H1 (cell line): ENCODE data around the gene PPIG. TPM values are rescaled to one million over a fixed set of nuclear protein-coding genes. Genes with fewer than 3 reads are reported as not detected.

Experiments used
- CTCF ChIA-PET: fragments of 300-600 bp; sonication (Branson Sonifier 250); formaldehyde crosslinking; loops from one replicate; lab custom pipeline; 2021; ENCODE audit not compliant: partially characterized antibody; lab: Charles Lee
- POLR2A ChIA-PET: fragments of 300-600 bp; sonication (Branson Sonifier 250); formaldehyde crosslinking; loops from one replicate; lab custom pipeline; 2021; ENCODE audit warnings: inconsistent platforms; ENCODE audit not compliant: partially characterized antibody; lab: Charles Lee
- DNase-seq, 2 experiments: peaks; one replicate each; pipeline versions ENCODE4 v3.0.0 to v3.0.0-alpha.2; 2010 to 2022; ENCODE audit warnings: low spot score in 2 of 2, low read depth in 1 of 2, mixed read lengths in 1 of 2
- FAIRE-seq: peaks from 2 replicates; lab custom pipeline; 2011; peaks lifted over from hg19 to GRCh38; lab: Jason Lieb, UNC
- H2AFZ ChIP-seq: 2 replicates; pipeline ENCODE4 v1.8.1; 2012; ENCODE audit warnings: low read length, inconsistent platforms
- H2AK5ac ChIP-seq: 2 replicates; pipeline ENCODE4 v1.6.1; 2013; ENCODE audit warnings: low read depth, low read length
- H2BK120ac ChIP-seq: replicated peaks from 2 replicates; pipeline ENCODE3; 2013; ENCODE audit warnings: low read depth, low read length, inconsistent platforms
- H2BK12ac ChIP-seq: 2 replicates; pipeline ENCODE4 v1.6.1; 2013; ENCODE audit warnings: low read depth, low read length
- H2BK15ac ChIP-seq: 2 replicates; pipeline ENCODE4 v1.6.1; 2013; ENCODE audit warnings: low read length
- H2BK20ac ChIP-seq: 2 replicates; pipeline ENCODE4 v1.6.1; 2013; ENCODE audit warnings: low read length
- H2BK5ac ChIP-seq: 2 replicates; pipeline ENCODE4 v1.6.1; 2013; ENCODE audit warnings: low read depth, low read length
- H3K14ac ChIP-seq: 2 replicates; pipeline ENCODE4 v1.6.1; 2013; ENCODE audit warnings: inconsistent platforms; ENCODE audit not compliant: insufficient read length
- H3K18ac ChIP-seq: 2 replicates; pipeline ENCODE4 v1.6.1; 2013; ENCODE audit warnings: low read length; ENCODE audit errors: extremely low read depth
- H3K23ac ChIP-seq: 2 replicates; pipeline ENCODE4 v1.6.1; 2013; ENCODE audit warnings: inconsistent platforms; ENCODE audit not compliant: insufficient read length
- H3K23me2 ChIP-seq: 2 replicates; pipeline ENCODE4 v1.6.1; 2013; ENCODE audit warnings: low read depth, low read length
- H3K27ac ChIP-seq: 2 replicates; pipeline ENCODE4 v1.6.1; 2011; ENCODE audit warnings: low read depth, low read length, inconsistent platforms
- H3K27me3 ChIP-seq, 4 experiments: replicated peaks in 1 of 4; 1 replicate in 1 of 4; 2 replicates in 3 of 4; pipeline versions ENCODE4 v1.6.1 to v1.8.1; 2011 to 2013; ENCODE audit warnings: low read length in 3 of 4, mild to moderate bottlenecking in 3 of 4, inconsistent platforms in 2 of 4, mixed read lengths in 2 of 4, moderate library complexity in 1 of 4; ENCODE audit not compliant: control insufficient read depth in 3 of 4, insufficient read depth in 3 of 4; ENCODE audit errors: extremely low read depth in 1 of 4
- H3K36me3 ChIP-seq, 4 experiments: 2 replicates each; pipeline versions ENCODE4 v1.6.1 to v1.8.1; 2011 to 2013; ENCODE audit warnings: mild to moderate bottlenecking in 4 of 4, low read length in 3 of 4, moderate library complexity in 2 of 4, control low read depth in 1 of 4, inconsistent platforms in 1 of 4; ENCODE audit not compliant: insufficient read depth in 4 of 4, control insufficient read depth in 2 of 4
- H3K4ac ChIP-seq: replicated peaks from 2 replicates; pipeline ENCODE3; 2013; ENCODE audit warnings: low read length, low read depth, mixed read lengths, inconsistent platforms; ENCODE audit not compliant: insufficient read length
- H3K4me1 ChIP-seq, 4 experiments: replicated peaks in 1 of 4; 1 replicate in 1 of 4; 2 replicates in 3 of 4; pipeline versions ENCODE4 v1.6.1 to v1.8.1; 2011 to 2013; ENCODE audit warnings: low read length in 3 of 4, inconsistent platforms in 2 of 4, mixed read lengths in 1 of 4; ENCODE audit not compliant: insufficient read depth in 4 of 4, control insufficient read depth in 3 of 4
- H3K4me2 ChIP-seq, 2 experiments: 2 replicates each; pipeline versions ENCODE4 v1.6.1 to v1.8.1; 2011 to 2013; ENCODE audit warnings: low read depth in 2 of 2, low read length in 2 of 2, control low read depth in 1 of 2, inconsistent platforms in 1 of 2, mild to moderate bottlenecking in 1 of 2; ENCODE audit not compliant: insufficient read depth in 1 of 2
- H3K4me3 ChIP-seq, 4 experiments: fragments of 200-600, 300-600 bp in 1 of 4; sonication (generic), shearing (Covaris generic), sonication (Bioruptor Twin) in 1 of 4; 2 replicates each; pipeline versions ENCODE4 v1.5.1 to v1.8.1; 2011 to 2016; ENCODE audit warnings: low read length in 4 of 4, low read depth in 3 of 4, control low read depth in 2 of 4, inconsistent platforms in 2 of 4, mild to moderate bottlenecking in 2 of 4, mixed read lengths in 1 of 4, moderate library complexity in 1 of 4; ENCODE audit not compliant: insufficient read depth in 2 of 4; ENCODE audit errors: extremely low read depth in 1 of 4
- H3K56ac ChIP-seq: replicated peaks from 2 replicates; pipeline ENCODE3; 2013; ENCODE audit warnings: low read depth, mild to moderate bottlenecking, mixed read lengths, low read length, inconsistent platforms; ENCODE audit not compliant: insufficient read length
- H3K79me1 ChIP-seq: 2 replicates; pipeline ENCODE4 v1.6.1; 2013; ENCODE audit warnings: low read depth, low read length, control low read depth
- H3K79me2 ChIP-seq, 2 experiments: 2 replicates each; pipeline versions ENCODE4 v1.6.1 to v1.8.1; 2012 to 2013; ENCODE audit warnings: low read length in 2 of 2, mild to moderate bottlenecking in 2 of 2, inconsistent platforms in 1 of 2; ENCODE audit not compliant: insufficient read depth in 2 of 2, control insufficient read depth in 1 of 2
- H3K9ac ChIP-seq, 4 experiments: replicated peaks in 1 of 4; 1 replicate in 1 of 4; 2 replicates in 3 of 4; pipeline versions ENCODE4 v1.6.1 to v1.8.1; 2011 to 2013; ENCODE audit warnings: low read depth in 3 of 4, low read length in 3 of 4, control low read depth in 2 of 4, mild to moderate bottlenecking in 2 of 4, moderate library complexity in 2 of 4, inconsistent platforms in 1 of 4; ENCODE audit errors: extremely low read depth in 1 of 4
- H3K9me3 ChIP-seq, 2 experiments: 2 replicates each; pipeline versions ENCODE4 v1.6.1 to v1.8.1; 2012 to 2013; ENCODE audit warnings: mild to moderate bottlenecking in 2 of 2, moderate library complexity in 2 of 2, control low read depth in 1 of 2, inconsistent platforms in 1 of 2, low read depth in 1 of 2, low read length in 1 of 2, mixed read lengths in 1 of 2; ENCODE audit not compliant: insufficient read depth in 2 of 2
- H4K20me1 ChIP-seq, 2 experiments: replicated peaks in 1 of 2; 2 replicates each; pipeline versions ENCODE3 to v1.8.1; 2011 to 2013; ENCODE audit warnings: inconsistent platforms in 2 of 2, low read length in 2 of 2, mild to moderate bottlenecking in 1 of 2; ENCODE audit not compliant: insufficient read depth in 2 of 2, control insufficient read depth in 1 of 2
- H4K5ac ChIP-seq: 2 replicates; pipeline ENCODE4 v1.6.1; 2013; ENCODE audit warnings: low read length, low read depth, mixed read lengths, inconsistent platforms; ENCODE audit not compliant: insufficient read length
- H4K8ac ChIP-seq: 2 replicates; pipeline ENCODE4 v1.8.0; 2013; ENCODE audit warnings: mild to moderate bottlenecking, moderate library complexity, low read length, inconsistent platforms; ENCODE audit not compliant: insufficient read depth; ENCODE audit errors: extremely low read depth
- H4K91ac ChIP-seq: replicated peaks from 2 replicates; pipeline ENCODE3; 2013; ENCODE audit warnings: low read length, mixed read lengths, inconsistent platforms; ENCODE audit not compliant: insufficient read length
- BACH1 ChIP-seq: IDR thresholded peaks from 2 replicates; pipeline ENCODE4 v1.6.1; 2012; ENCODE audit warnings: low read length, improper control_type of control experiment
- BCL11A ChIP-seq, 2 experiments: IDR thresholded peaks; one replicate each; pipeline ENCODE4 v1.6.1; 2011; ENCODE audit warnings: low read depth in 2 of 2, low read length in 2 of 2, mild to moderate bottlenecking in 2 of 2
- EGR1 ChIP-seq: IDR thresholded peaks from 2 replicates; pipeline ENCODE4 v1.6.1; 2011; ENCODE audit warnings: low read depth, low read length, borderline replicate concordance
- HDAC6 ChIP-seq: IDR thresholded peaks from one replicate; pipeline ENCODE4 v1.7.1; 2012; ENCODE audit warnings: low read depth, mild to moderate bottlenecking, inconsistent platforms, low read length, moderate library complexity
- MAFK ChIP-seq: IDR thresholded peaks from 2 replicates; pipeline ENCODE4 v1.6.1; 2012; ENCODE audit warnings: low read depth, mild to moderate bottlenecking, improper control_type of control experiment, low read length
- NANOG ChIP-seq: IDR thresholded peaks from 2 replicates; pipeline ENCODE4 v1.6.1; 2011; ENCODE audit warnings: low read length, low read depth, mild to moderate bottlenecking, inconsistent platforms; ENCODE audit not compliant: insufficient read depth, poor library complexity, severe bottlenecking
- SIN3A ChIP-seq, 2 experiments: IDR thresholded peaks in 1 of 2; conservative IDR thresholded peaks in 1 of 2; 2 replicates each; pipeline ENCODE4 v1.6.1; 2011 to 2012; ENCODE audit warnings: low read length in 2 of 2, improper control_type of control experiment in 1 of 2, low read depth in 1 of 2, mild to moderate bottlenecking in 1 of 2
- TAF1 ChIP-seq: IDR thresholded peaks from 2 replicates; pipeline ENCODE4 v1.6.1; 2011; ENCODE audit warnings: mild to moderate bottlenecking, low read depth, low read length
- TAF7 ChIP-seq: optimal IDR thresholded peaks from 2 replicates; pipeline ENCODE3; 2011; ENCODE audit warnings: low read depth, mild to moderate bottlenecking, inconsistent platforms, low read length, moderate library complexity, borderline replicate concordance
- USF2 ChIP-seq: IDR thresholded peaks from 2 replicates; pipeline ENCODE4 v1.6.1; 2011; ENCODE audit warnings: low read length, improper control_type of control experiment
- WGBS, 2 experiments: shearing (Covaris generic) in 1 of 2; methylation state at CpG; one replicate each; pipeline versions ENCODE4 v1.1.6 to v1.1.7; 2013 to 2015; ENCODE audit warnings: low lambda C conversion rate in 2 of 2, mixed read lengths in 2 of 2, inconsistent platforms in 1 of 2, low coverage in 1 of 2, missing lambda C conversion rate in 1 of 2; ENCODE audit not compliant: insufficient replicate concordance in 2 of 2, insufficient coverage in 1 of 2, insufficient read length in 1 of 2; ENCODE audit errors: extremely low coverage in 1 of 2, missing lambda C conversion rate in 1 of 2; 5-methylcytosine and 5-hydroxymethylcytosine counted together
- polyA plus RNA-seq, 7 experiments: library from polyadenylated mRNA; depleted of rRNA in 3 of 7; stranded (reverse) in 5 of 7; unstranded in 2 of 7; fragments of >200 nt in 5 of 7; fragments of 200-250 nt in 2 of 7; gene quantifications; 1 replicate in 5 of 7; 2 replicates in 1 of 7; 4 replicates in 1 of 7; pipeline versions ENCODE4 v1.2.1 to v1.2.3, GENCODE V29; 2011 to 2013; ENCODE audit warnings: missing spikeins in 2 of 7, mixed read lengths in 2 of 7
- total RNA-seq: library from RNA; stranded (reverse); fragmentation: NEBNext Ultra II Directional; extraction: Animal tissue kit (Norgen Biotek cat#: 25700); gene quantifications from 2 replicates; pipeline ENCODE4 v1.2.1, GENCODE V29; 2021
- TF ChIP-seq, protein P1 (sequence below): IDR thresholded peaks from 2 replicates; pipeline ENCODE4 v1.6.1; 2012; ENCODE audit warnings: low read length, inconsistent platforms

The PPIG gene
- total and polyA plus RNA-seq, 2 of the 8 experiments (the other 6 are each of a cell fraction or from before 2014, with no cell fraction given), result 14.7 to 71.0 TPM

DNA sequence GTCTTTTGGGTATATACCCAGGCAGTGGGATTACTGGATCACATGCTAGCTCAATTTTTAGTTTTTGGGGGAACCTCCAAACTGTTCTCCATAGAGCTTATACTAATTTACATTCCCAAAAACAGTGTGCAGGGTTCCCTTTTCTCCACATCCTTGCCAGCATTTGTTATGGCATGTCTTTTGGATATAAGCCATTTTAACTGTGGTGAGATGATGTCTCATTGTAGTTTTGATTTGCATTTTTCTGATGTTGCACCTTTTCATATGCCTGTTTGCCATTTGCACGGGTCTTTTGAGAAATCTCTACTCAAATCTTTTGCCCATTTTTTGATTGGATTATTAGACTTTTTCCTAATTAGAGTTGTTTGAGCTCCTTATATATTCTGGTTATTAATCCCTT lies 18.5 kb upstream of the PPIG start:
- Histone ChIP-seq H3K14ac (no peak overlapping the region), H4K5ac (no peak overlapping the region), H3K18ac (no peak overlapping the region), H3K27me3 (no peaks in the 10 kb centered on the region), H3K9ac (no peak overlapping the region), H3K56ac (no peak overlapping the region), H4K8ac (no peak overlapping the region), H2AFZ (no peak overlapping the region), H3K23ac (no peak overlapping the region), H2BK12ac (no peak overlapping the region), H3K23me2 (no peaks in the 10 kb centered on the region), H3K4me3 (no peak overlapping the region), H3K36me3 (peaks cover 0 to 20% (median 2%) of the 10 kb centered on the region in 4 experiments; a peak in 3 of 8 replicates), H4K20me1 (peaks cover 0 to 2% of the 10 kb centered on the region in 2 experiments), H3K4ac (no peak overlapping the region), H3K79me1 (no peaks in the 10 kb centered on the region), H3K9me3 (no peaks in the 10 kb centered on the region), H2BK15ac (no peak overlapping the region), H2BK120ac (no peak overlapping the region), H3K79me2 (peaks cover 0 to 12% of the 10 kb centered on the region in 2 experiments; a peak in 2 of 4 replicates), H2BK5ac (no peak overlapping the region), H2AK5ac (no peak overlapping the region), H3K27ac (no peak overlapping the region), H4K91ac (no peak overlapping the region), H3K4me1 (no peaks in the 10 kb centered on the region), H3K4me2 (no peak overlapping the region), H2BK20ac (no peak overlapping the region)
- FAIRE-seq (no peak), DNase-seq (no peak)
- WGBS, 2 experiments, result 87% methylated on average over 1 of the region's 1 CpG; no CpG with 5 or more reads in 1 of the 2 experiments
- ChIA-PET POLR2A (interaction anchor here (0.7 to 1.6 kb wide), 2 partner anchors 19 to 63 kb away, joined by 3 to 5 read pairs; partner anchors contain the start of gene PPIG), CTCF (interaction anchor here (1.1 kb wide), 1 partner anchor 37 kb away, joined by 3 read pairs; no protein-coding TSS in a partner anchor)
- TF ChIP-seq MAFK (no peak), SIN3A (conservative IDR thresholded peaks at IDR 0.05 in 1 of 2, IDR thresholded peaks at IDR 0.05 in 1 of 2; ENCODE audit: low read depth in 1 of 2, low read length in 2 of 2) (no peak), HDAC6 (no peak), TAF7 (no peak), EGR1 (no peak), BCL11A (IDR thresholded peaks at IDR 0.05; ENCODE audit: low read depth in 2 of 2, low read length in 2 of 2) (no peak), NANOG (no peak), BACH1 (no peak), TAF1 (no peak), USF2 (no peak)
- TF ChIP-seq, protein P1, sequence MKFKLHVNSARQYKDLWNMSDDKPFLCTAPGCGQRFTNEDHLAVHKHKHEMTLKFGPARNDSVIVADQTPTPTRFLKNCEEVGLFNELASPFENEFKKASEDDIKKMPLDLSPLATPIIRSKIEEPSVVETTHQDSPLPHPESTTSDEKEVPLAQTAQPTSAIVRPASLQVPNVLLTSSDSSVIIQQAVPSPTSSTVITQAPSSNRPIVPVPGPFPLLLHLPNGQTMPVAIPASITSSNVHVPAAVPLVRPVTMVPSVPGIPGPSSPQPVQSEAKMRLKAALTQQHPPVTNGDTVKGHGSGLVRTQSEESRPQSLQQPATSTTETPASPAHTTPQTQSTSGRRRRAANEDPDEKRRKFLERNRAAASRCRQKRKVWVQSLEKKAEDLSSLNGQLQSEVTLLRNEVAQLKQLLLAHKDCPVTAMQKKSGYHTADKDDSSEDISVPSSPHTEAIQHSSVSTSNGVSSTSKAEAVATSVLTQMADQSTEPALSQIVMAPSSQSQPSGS, result no peak
